MG63 (cell line): ENCODE measurements around the gene ATP6AP1. TPM values are rescaled to one million over a fixed set of nuclear protein-coding genes. Genes with fewer than 3 reads are reported as not detected.

Experiments used
- total RNA-seq: library from RNA; depleted of rRNA; stranded (reverse); fragments of >200 nt; shearing (Covaris generic); gene quantifications from 2 replicates; pipeline ENCODE4 v1.2.3, GENCODE V29; 2014; ENCODE audit warnings: low replicate concordance; rRNA removed

ATP6AP1 gene
- total RNA-seq, 1 experiment from 2014 or later = 53.2 TPM

Other genes starting within 250 kb of the ATP6AP1 start
- gene OPN1MW, start 246.1 kb upstream of the ATP6AP1 start, total RNA-seq = not detected in 2 replicates
- gene OPN1MW2, start 208.9 kb upstream of the ATP6AP1 start, total RNA-seq = not detected in 2 replicates
- not detected in 2 replicates for gene OPN1MW3, start 171.1 kb upstream of the ATP6AP1 start, total RNA-seq
- gene TEX28, start 133.6 kb upstream of the ATP6AP1 start, total RNA-seq = not detected in 2 replicates
- gene TKTL1, start 132.9 kb upstream of the ATP6AP1 start, total RNA-seq = not detected in 2 replicates
- gene FLNA, start 54.0 kb upstream of the ATP6AP1 start, total RNA-seq = 1,037 and 1,563 TPM in 2 replicates
- gene EMD, start 49.4 kb upstream of the ATP6AP1 start, total RNA-seq = 48.7 and 62.4 TPM in 2 replicates
- 2,393 and 3,736 TPM in 2 replicates for gene RPL10, start 30.3 kb upstream of the ATP6AP1 start, total RNA-seq
- 20.0 and 21.9 TPM in 2 replicates for gene DNASE1L1, start 19.4 kb upstream of the ATP6AP1 start, total RNA-seq
- gene TAFAZZIN, start 17.1 kb upstream of the ATP6AP1 start, total RNA-seq = 15.1 and 16.2 TPM in 2 replicates
- gene GDI1, start 8.5 kb downstream of the ATP6AP1 start, total RNA-seq = 43.6 and 59.8 TPM in 2 replicates
- 33.4 and 35.4 TPM in 2 replicates for gene FAM50A, start 15.5 kb downstream of the ATP6AP1 start, total RNA-seq
- 0.27 and 5.0 TPM in 2 replicates for gene PLXNA3, start 29.6 kb downstream of the ATP6AP1 start, total RNA-seq
- 20.5 and 25.7 TPM in 2 replicates for gene LAGE3, start 50.6 kb downstream of the ATP6AP1 start, total RNA-seq
- gene UBL4A, start 57.9 kb downstream of the ATP6AP1 start, total RNA-seq = 51.9 and 101 TPM in 2 replicates
- gene SLC10A3, start 62.0 kb downstream of the ATP6AP1 start, total RNA-seq = 5.1 and 15.2 TPM in 2 replicates
- gene FAM3A, start 87.6 kb downstream of the ATP6AP1 start, total RNA-seq = 22.3 and 48.2 TPM in 2 replicates
- gene G6PD, start 118.2 kb downstream of the ATP6AP1 start, total RNA-seq = 50.4 and 61.8 TPM in 2 replicates
- 18.5 and 31.4 TPM in 2 replicates for gene IKBKG, start 118.9 kb downstream of the ATP6AP1 start, total RNA-seq
- not detected in 2 replicates for gene CTAG1A, start 156.5 kb downstream of the ATP6AP1 start, total RNA-seq
- gene CTAG1B, start 190.6 kb downstream of the ATP6AP1 start, total RNA-seq = not detected in 2 replicates
- gene CTAG2, start 224.9 kb downstream of the ATP6AP1 start, total RNA-seq = not detected in 2 replicates